Measurements from ENCODE around the gene CD300LB.

CD300LB gene

GRCh38 chr17:74516561-74517328 is 14.5 kb downstream of the CD300LB start:
- TF ChIP-seq CTCF (IDR thresholded peaks at IDR 0.05; ENCODE audit: insufficient read depth, low read length, poor library complexity, severe bottlenecking) = no peak
- H3K36me3 ChIP-seq (ENCODE audit: control insufficient read depth, insufficient read depth, low read length) = no peaks in the 10 kb centered on the region
- no peak overlapping the region for H3K4me3 ChIP-seq (replicated peaks; ENCODE audit: low read depth, low read length)
- H3K27me3 ChIP-seq (replicated peaks; ENCODE audit: control insufficient read depth, insufficient read depth, low read length) = no peaks in the 10 kb centered on the region
- no peak for DNase-seq (ENCODE audit: extremely low read depth, insufficient read length)

- Histone ChIP-seq H3K4me3 (replicated peaks; ENCODE audit: low read depth, low read length) (no peak overlapping the region), H3K36me3 (ENCODE audit: control insufficient read depth, insufficient read depth, low read length) (no peaks in the 10 kb centered on the region), H3K27me3 (replicated peaks; ENCODE audit: control insufficient read depth, insufficient read depth, low read length) (no peaks in the 10 kb centered on the region)
- no peak for DNase-seq (ENCODE audit: extremely low read depth, insufficient read length)
- no peak for TF ChIP-seq CTCF (IDR thresholded peaks at IDR 0.05; ENCODE audit: insufficient read depth, low read length, poor library complexity, severe bottlenecking)
These were observed 15.3 kb downstream of the CD300LB start for GRCh38 chr17:74515941-74516340.

GRCh38 chr17:74514632-74515334 is 16.5 kb downstream of the CD300LB start:
- no peak for TF ChIP-seq CTCF (IDR thresholded peaks at IDR 0.05; ENCODE audit: insufficient read depth, low read length, poor library complexity, severe bottlenecking)
- Histone ChIP-seq H3K27me3 (replicated peaks; ENCODE audit: control insufficient read depth, insufficient read depth, low read length) (no peaks in the 10 kb centered on the region), H3K4me3 (replicated peaks; ENCODE audit: low read depth, low read length) (no peak overlapping the region), H3K36me3 (ENCODE audit: control insufficient read depth, insufficient read depth, low read length) (no peaks in the 10 kb centered on the region)
- DNase-seq (ENCODE audit: extremely low read depth, insufficient read length) = no peak

GRCh38 chr17:74513987-74514631 is 17.2 kb downstream of the CD300LB start:
- no peak for TF ChIP-seq CTCF (IDR thresholded peaks at IDR 0.05; ENCODE audit: insufficient read depth, low read length, poor library complexity, severe bottlenecking)
- no peaks in the 10 kb centered on the region for H3K27me3 ChIP-seq (replicated peaks; ENCODE audit: control insufficient read depth, insufficient read depth, low read length)
- DNase-seq (ENCODE audit: extremely low read depth, insufficient read length) = no peak
- no peaks in the 10 kb centered on the region for H3K36me3 ChIP-seq (ENCODE audit: control insufficient read depth, insufficient read depth, low read length)
- no peak overlapping the region for H3K4me3 ChIP-seq (replicated peaks; ENCODE audit: low read depth, low read length)

GRCh38 chr17:74512624-74513091 is 18.6 kb downstream of the CD300LB start:
- Histone ChIP-seq H3K4me3 (replicated peaks; ENCODE audit: low read depth, low read length) (no peak overlapping the region), H3K36me3 (ENCODE audit: control insufficient read depth, insufficient read depth, low read length) (no peaks in the 10 kb centered on the region), H3K27me3 (replicated peaks; ENCODE audit: control insufficient read depth, insufficient read depth, low read length) (no peaks in the 10 kb centered on the region)
- TF ChIP-seq CTCF (IDR thresholded peaks at IDR 0.05; ENCODE audit: insufficient read depth, low read length, poor library complexity, severe bottlenecking) = no peak
- DNase-seq (ENCODE audit: extremely low read depth, insufficient read length) = no peak

Data from GM06990 (cell line).